T-cell (primary cell): Measurements from ENCODE around the gene ABCA6. TPM values are rescaled to one million over a fixed set of nuclear protein-coding genes. Genes with fewer than 3 reads are reported as not detected.

Source experiments
- ATAC-seq, 4 experiments: fragments of 200-7000 bp in 3 of 4; fragments of 150-1000 bp in 1 of 4; cut with Tn5 transposase; replicated peaks in 1 of 4; 1 replicate in 3 of 4; 2 replicates in 1 of 4; pipeline ENCODE4 v1.10.0; 2021; ENCODE audit warnings: moderate library complexity in 3 of 4, mild to moderate bottlenecking in 2 of 4, moderate number of reproducible peaks in 1 of 4
- CTCF ChIA-PET, 2 donors: fragments of 300-600 bp; sonication (Branson Sonifier 250); formaldehyde crosslinking; loops; one replicate each; lab custom pipeline; 2022; ENCODE audit warnings: antibody characterized with exemption in 2 of 2; lab: Charles Lee
- POLR2A ChIA-PET, 2 donors: fragments of 300-600 bp; sonication (Branson Sonifier 250); formaldehyde crosslinking; loops; one replicate each; lab custom pipeline; 2022; ENCODE audit warnings: antibody characterized with exemption in 2 of 2; lab: Charles Lee
- DNase-seq, 35 experiments: peaks; one replicate each; pipeline versions ENCODE4 v3.0.0 to v3.0.0-alpha.2; 2013 to 2023
- H3K27ac ChIP-seq: one replicate; pipeline ENCODE4 v1.5.1; 2013; ENCODE audit warnings: low read length
- H3K27me3 ChIP-seq, 2 experiments: replicated peaks in 1 of 2; 1 replicate in 1 of 2; 2 replicates in 1 of 2; pipeline versions ENCODE4 v1.6.1 to v1.7.0; 2013; ENCODE audit warnings: low read length in 1 of 2, mixed read lengths in 1 of 2; ENCODE audit not compliant: control insufficient read depth in 2 of 2, insufficient read depth in 2 of 2; ENCODE audit errors: extremely low read depth in 1 of 2
- H3K36me3 ChIP-seq, 2 donors: 1 replicate in 1 of 2; 2 replicates in 1 of 2; pipeline versions ENCODE4 v1.6.1 to v1.7.0; 2013; ENCODE audit warnings: low read length in 1 of 2; ENCODE audit not compliant: control insufficient read depth in 2 of 2, insufficient read depth in 1 of 2; ENCODE audit errors: extremely low read depth in 1 of 2
- H3K4me1 ChIP-seq, 2 experiments: 1 replicate in 1 of 2; 2 replicates in 1 of 2; pipeline versions ENCODE4 v1.6.1 to v1.7.0; 2013; ENCODE audit warnings: low read length in 2 of 2, mixed read lengths in 1 of 2; ENCODE audit not compliant: insufficient read depth in 2 of 2, control insufficient read depth in 1 of 2; ENCODE audit errors: extremely low read depth in 1 of 2
- H3K4me3 ChIP-seq, 2 donors: 1 replicate in 1 of 2; 2 replicates in 1 of 2; pipeline versions ENCODE4 v1.5.1 to v1.7.0; 2013; ENCODE audit warnings: mild to moderate bottlenecking in 2 of 2, low read length in 1 of 2, moderate library complexity in 1 of 2; ENCODE audit not compliant: control insufficient read depth in 1 of 2; ENCODE audit errors: extremely low read depth in 1 of 2
- H3K9me3 ChIP-seq: 2 replicates; pipeline ENCODE4 v1.7.0; 2013
- H3K27ac Mint-ChIP-seq, 2 donors: one replicate each; pipeline ENCODE4 v1.8.0; 2020 to 2021; ENCODE audit warnings: mild to moderate bottlenecking in 2 of 2, mixed read lengths in 2 of 2
- H3K27me3 Mint-ChIP-seq, 2 donors: one replicate each; pipeline ENCODE4 v1.8.0; 2021 to 2022; ENCODE audit warnings: mixed read lengths in 2 of 2
- H3K36me3 Mint-ChIP-seq: one replicate; pipeline ENCODE4 v1.8.0; 2021; ENCODE audit warnings: mixed read lengths
- H3K4me1 Mint-ChIP-seq, 3 donors: one replicate each; pipeline ENCODE4 v1.8.0; 2020 to 2022; ENCODE audit warnings: mixed read lengths in 3 of 3, mild to moderate bottlenecking in 1 of 3
- H3K4me3 Mint-ChIP-seq, 3 donors: one replicate each; pipeline ENCODE4 v1.8.0; 2020 to 2022; ENCODE audit warnings: mild to moderate bottlenecking in 3 of 3, mixed read lengths in 3 of 3, moderate library complexity in 3 of 3
- H3K9me3 Mint-ChIP-seq, 3 donors: one replicate each; pipeline ENCODE4 v1.8.0; 2020 to 2022; ENCODE audit warnings: mixed read lengths in 3 of 3
- WGBS: methylation state at CpG from one replicate; pipeline ENCODE4 v1.1.5; 2013; ENCODE audit warnings: missing lambda C conversion rate; ENCODE audit not compliant: insufficient coverage; 5-methylcytosine and 5-hydroxymethylcytosine counted together
- total RNA-seq, 35 experiments: library from RNA in 6 of 35; stranded (reverse) in 6 of 35; fragments of 120-200 nt in 1 of 35; gene quantifications; one replicate each; pipeline versions ENCODE4 v1.2.1 to v1.2.4 and lab custom pipeline; 2013 to 2026

Gene ABCA6
- total RNA-seq, 5 donors from 2014 or later (not counting 1 experiment from before 2014, with no cell fraction given), result 0.25 to 1.2 (median 0.79) TPM

GRCh38 chr17:69159418-69159817, 17.7 kb upstream of the ABCA6 start:
- no peak overlapping the region for H3K27ac ChIP-seq
- ChIA-PET CTCF (no interaction called here), POLR2A (no interaction called here)
- no peaks in the 10 kb centered on the region for H3K36me3 ChIP-seq
- no peak for ATAC-seq
- Mint-ChIP-seq H3K27me3 (no peaks in the 10 kb centered on the region), H3K27ac (no peak overlapping the region), H3K36me3 (peaks cover 10% of the 10 kb centered on the region), H3K9me3 (no peaks in the 10 kb centered on the region), H3K4me1 (no peaks in the 10 kb centered on the region), H3K4me3 (no peak overlapping the region)
- no peaks in the 10 kb centered on the region for H3K4me1 ChIP-seq
- no peaks in the 10 kb centered on the region for H3K27me3 ChIP-seq
- no peak overlapping the region for H3K4me3 ChIP-seq
- no peak for DNase-seq
- no peaks in the 10 kb centered on the region for H3K9me3 ChIP-seq

DNA sequence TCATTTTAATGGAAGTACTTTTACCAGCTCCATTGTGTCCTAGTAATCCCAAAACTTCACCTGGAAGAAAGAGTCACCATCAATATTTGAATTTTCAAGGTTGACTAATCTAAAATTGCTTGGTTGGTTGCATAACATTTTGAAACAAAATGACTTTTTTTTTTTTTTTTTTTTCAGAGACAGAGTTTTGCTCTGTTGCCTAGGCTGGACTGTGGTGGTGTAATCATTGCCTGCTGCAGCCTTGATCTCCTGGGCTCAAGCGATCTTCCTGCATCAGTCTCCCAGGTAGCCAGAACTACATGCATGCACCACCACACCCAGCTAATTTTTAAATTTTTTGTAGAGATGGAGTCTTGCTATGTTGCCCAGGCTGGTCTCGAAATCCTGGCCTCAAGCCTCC, 12.6 kb upstream of the ABCA6 start:
- no peaks in the 10 kb centered on the region for H3K9me3 ChIP-seq
- no peaks in the 10 kb centered on the region for H3K27me3 Mint-ChIP-seq
- H3K9me3 Mint-ChIP-seq, result no peaks in the 10 kb centered on the region
- WGBS, result 60% methylated on average over 1 of the region's 2 CpGs
- ChIA-PET CTCF (no interaction called here), POLR2A (no interaction called here)
- no peaks in the 10 kb centered on the region for H3K36me3 ChIP-seq
- peaks cover 28% of the 10 kb centered on the region for H3K36me3 Mint-ChIP-seq
- no peak overlapping the region for H3K4me3 Mint-ChIP-seq
- H3K27ac Mint-ChIP-seq, result no peak overlapping the region
- H3K27me3 ChIP-seq, result no peaks in the 10 kb centered on the region
- no peak overlapping the region for H3K27ac ChIP-seq
- H3K4me1 ChIP-seq, result no peaks in the 10 kb centered on the region
- no peak overlapping the region for H3K4me3 ChIP-seq
- DNase-seq (no peak), ATAC-seq (no peak)
- no peaks in the 10 kb centered on the region for H3K4me1 Mint-ChIP-seq

GRCh38 chr17:69150333-69150732, 8.6 kb upstream of the ABCA6 start:
- H3K36me3 ChIP-seq, result no peaks in the 10 kb centered on the region
- ATAC-seq, result no peak
- Mint-ChIP-seq H3K36me3 (peaks cover 29% of the 10 kb centered on the region), H3K4me3 (no peak overlapping the region), H3K27me3 (no peaks in the 10 kb centered on the region), H3K27ac (no peak overlapping the region), H3K9me3 (no peaks in the 10 kb centered on the region), H3K4me1 (no peaks in the 10 kb centered on the region)
- no peaks in the 10 kb centered on the region for H3K4me1 ChIP-seq
- H3K27me3 ChIP-seq, result no peaks in the 10 kb centered on the region
- ChIA-PET POLR2A (no interaction called here), CTCF (interaction anchor here in 1 of 2 donors (0.6 kb wide), 1 partner anchor 344 kb away, joined by 3 read pairs; no protein-coding TSS in a partner anchor)
- H3K4me3 ChIP-seq, result no peak overlapping the region
- WGBS, result no CpG with 5 or more reads among the region's 1 CpG
- no peak for DNase-seq
- H3K9me3 ChIP-seq, result no peaks in the 10 kb centered on the region
- H3K27ac ChIP-seq, result no peak overlapping the region

GRCh38 chr17:69147460-69147859, 5.8 kb upstream of the ABCA6 start:
- ChIA-PET POLR2A (no interaction called here), CTCF (no interaction called here)
- Mint-ChIP-seq H3K36me3 (peaks cover 23% of the 10 kb centered on the region), H3K27ac (no peak overlapping the region), H3K9me3 (no peaks in the 10 kb centered on the region), H3K27me3 (peaks cover 3 to 6% of the 10 kb centered on the region in 2 donors), H3K4me3 (no peak overlapping the region), H3K4me1 (no peaks in the 10 kb centered on the region)
- Histone ChIP-seq H3K27ac (no peak overlapping the region), H3K9me3 (no peaks in the 10 kb centered on the region), H3K4me1 (no peaks in the 10 kb centered on the region), H3K4me3 (no peak overlapping the region), H3K36me3 (no peaks in the 10 kb centered on the region), H3K27me3 (no peaks in the 10 kb centered on the region)
- ATAC-seq, result no peak
- DNase-seq, result no peak
- 62% methylated on average over 2 of the region's 2 CpGs for WGBS

- DNase-seq (no peak), ATAC-seq (no peak)
- Mint-ChIP-seq H3K4me1 (no peaks in the 10 kb centered on the region), H3K27me3 (peaks cover 3 to 6% of the 10 kb centered on the region in 2 donors), H3K9me3 (no peaks in the 10 kb centered on the region), H3K36me3 (peaks cover 9% of the 10 kb centered on the region), H3K4me3 (no peak overlapping the region), H3K27ac (no peak overlapping the region)
- Histone ChIP-seq H3K27ac (no peak overlapping the region), H3K4me3 (no peak overlapping the region), H3K9me3 (no peaks in the 10 kb centered on the region), H3K27me3 (no peaks in the 10 kb centered on the region), H3K36me3 (no peaks in the 10 kb centered on the region), H3K4me1 (no peaks in the 10 kb centered on the region)
- ChIA-PET POLR2A (interaction anchor here in 1 of 2 donors (0.6 kb wide), 1 partner anchor 443 kb away, joined by 3 read pairs; no protein-coding TSS in a partner anchor), CTCF (no interaction called here)
- 83% methylated on average over 1 of the region's 2 CpGs for WGBS
Measured at GRCh38 chr17:69144331-69145255, 2.9 kb upstream of the ABCA6 start.

DNA sequence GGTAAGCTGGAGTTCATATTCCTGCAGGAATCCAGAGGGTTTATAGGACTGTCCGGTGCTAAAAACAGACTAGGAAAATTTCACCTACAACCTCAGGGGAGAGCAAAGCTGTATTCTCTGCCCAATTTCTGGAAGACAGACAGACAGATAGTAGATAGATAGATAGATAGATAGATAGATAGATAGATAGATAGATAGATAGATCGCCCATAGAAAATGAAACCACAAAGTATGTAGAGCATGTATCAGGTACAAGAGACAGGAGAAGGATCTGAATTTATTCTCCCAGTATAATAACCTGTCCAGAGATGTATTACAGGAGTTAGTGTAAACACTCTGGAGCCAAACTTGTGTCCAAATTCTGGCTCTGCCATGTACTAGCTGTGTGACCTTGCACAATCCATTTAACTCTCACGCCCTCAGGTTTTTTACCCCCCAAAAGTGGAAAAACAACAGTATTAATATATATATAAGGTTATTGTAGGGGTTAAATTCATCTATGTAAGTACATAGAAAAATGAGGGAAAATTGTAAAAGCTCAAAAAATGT, 2.1 kb upstream of the ABCA6 start:
- Histone ChIP-seq H3K27me3 (no peaks in the 10 kb centered on the region), H3K27ac (no peak overlapping the region), H3K36me3 (no peaks in the 10 kb centered on the region), H3K4me1 (no peaks in the 10 kb centered on the region), H3K4me3 (no peak overlapping the region), H3K9me3 (no peaks in the 10 kb centered on the region)
- Mint-ChIP-seq H3K27ac (no peak overlapping the region), H3K9me3 (no peaks in the 10 kb centered on the region), H3K4me1 (no peaks in the 10 kb centered on the region), H3K27me3 (peaks cover 3 to 6% of the 10 kb centered on the region in 2 donors), H3K4me3 (no peak overlapping the region), H3K36me3 (peaks cover 5% of the 10 kb centered on the region)
- ChIA-PET CTCF (no interaction called here), POLR2A (no interaction called here)
- no CpG with 5 or more reads among the region's 3 CpGs for WGBS
- no peak for ATAC-seq
- no peak for DNase-seq
